Choroid plexus epithelial cell (primary cell): ENCODE data around the gene TBC1D5.

Experiments used
- DNase-seq: peaks from one replicate; pipeline ENCODE4 v3.0.0-alpha.2; 2010; ENCODE audit warnings: low read depth
- H3K4me3 ChIP-seq: 2 replicates; pipeline ENCODE4 v1.5.1; 2011; ENCODE audit warnings: low read depth, mild to moderate bottlenecking, control low read depth, low read length, moderate library complexity
- CTCF ChIP-seq: conservative IDR thresholded peaks from 2 replicates; pipeline ENCODE4 v1.5.1; 2011; ENCODE audit warnings: low read depth, mild to moderate bottlenecking, control low read depth, inconsistent platforms, low read length, moderate library complexity

The TBC1D5 gene

GRCh38 chr3:17518189-17519059, 224.0 kb downstream of the TBC1D5 start:
- no peak for TF ChIP-seq CTCF

GRCh38 chr3:17515445-17516234, 226.8 kb downstream of the TBC1D5 start:
- TF ChIP-seq CTCF: no peak
- no peak overlapping the region for H3K4me3 ChIP-seq
- DNase-seq: peak; percentile 23

More at GRCh38 chr3:17518189-17519059, 224.0 kb downstream of the TBC1D5 start:
- no peak overlapping the region for H3K4me3 ChIP-seq
- DNase-seq: no peak

GRCh38 chr3:17514597-17514996, 227.8 kb downstream of the TBC1D5 start:
- DNase-seq: no peak
- TF ChIP-seq CTCF: no peak
- H3K4me3 ChIP-seq: no peak overlapping the region

GRCh38 chr3:17510265-17510664, 232.2 kb downstream of the TBC1D5 start:
- H3K4me3 ChIP-seq: no peak overlapping the region
- DNase-seq: no peak

GRCh38 chr3:17508180-17508752, 234.2 kb downstream of the TBC1D5 start:
- no peak for DNase-seq
- TF ChIP-seq CTCF: no peak
- no peak overlapping the region for H3K4me3 ChIP-seq

More at GRCh38 chr3:17510265-17510664, 232.2 kb downstream of the TBC1D5 start:
- TF ChIP-seq CTCF: no peak

GRCh38 chr3:17507480-17507879, 235.0 kb downstream of the TBC1D5 start:
- DNase-seq: no peak
- TF ChIP-seq CTCF: no peak
- no peak overlapping the region for H3K4me3 ChIP-seq
